GM18909 (cell line): ENCODE data around the gene NELFA.
"Not testable (repeated sequence)": the region's sequence is repeated elsewhere in the genome, so short reads cannot be mapped to it uniquely, and the experiment has no call there.

ENCODE experiments used
- ATAC-seq: cut with Tn5 transposase; IDR thresholded peaks from one replicate; pipeline ENCODE4 v1.9.1; 2021; ENCODE audit warnings: mild to moderate bottlenecking; ENCODE audit not compliant: unreplicated experiment, poor library complexity

Gene NELFA

DNA sequence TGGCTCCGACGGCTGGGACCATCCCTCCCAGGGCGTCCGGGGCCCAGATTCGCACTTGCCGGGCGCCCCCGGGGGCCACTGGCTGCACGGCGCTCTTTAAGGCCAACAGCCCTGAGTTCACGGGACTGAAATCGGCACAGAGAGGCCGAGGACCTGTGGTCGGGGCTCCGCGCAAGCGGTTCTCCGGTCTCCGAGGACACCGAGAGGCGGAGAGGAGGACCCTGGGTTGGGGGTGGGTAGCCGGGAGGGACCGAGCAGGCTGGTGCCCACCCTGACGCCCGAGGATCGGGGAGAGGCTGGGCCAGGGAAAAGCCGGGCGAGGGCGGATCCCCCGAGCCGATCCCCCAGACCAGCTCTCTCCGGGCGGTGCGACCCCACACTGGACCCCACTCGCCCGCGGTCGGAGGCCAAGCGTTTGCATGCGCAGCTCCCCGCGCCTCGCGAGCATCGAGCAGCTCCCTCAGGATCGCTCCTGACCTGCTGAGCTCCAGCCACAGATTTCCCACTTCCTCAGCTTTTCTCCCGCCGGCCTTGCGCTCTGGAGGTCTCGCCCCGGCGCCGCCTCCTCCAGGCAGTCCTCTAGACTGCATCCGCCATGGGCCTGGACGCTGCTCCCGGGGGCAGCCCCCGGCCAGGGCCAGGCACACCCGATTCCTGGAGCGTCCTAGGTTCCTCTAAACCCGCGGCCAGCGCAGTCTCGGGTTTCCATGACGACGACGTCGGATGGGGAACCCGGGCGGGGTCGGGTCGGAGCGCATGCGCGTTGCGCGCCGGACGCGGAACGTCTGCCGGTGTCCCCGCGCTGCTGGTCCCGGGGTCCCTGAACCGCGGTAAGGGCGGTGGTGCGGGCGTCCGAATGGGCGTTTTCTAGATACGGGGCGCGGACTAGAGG, 32.7 kb upstream of the NELFA start:
- ATAC-seq, result peak; percentile 74

- no peak for ATAC-seq
These were observed 31.8 kb upstream of the NELFA start for GRCh38 chr4:2040391-2041238.

DNA sequence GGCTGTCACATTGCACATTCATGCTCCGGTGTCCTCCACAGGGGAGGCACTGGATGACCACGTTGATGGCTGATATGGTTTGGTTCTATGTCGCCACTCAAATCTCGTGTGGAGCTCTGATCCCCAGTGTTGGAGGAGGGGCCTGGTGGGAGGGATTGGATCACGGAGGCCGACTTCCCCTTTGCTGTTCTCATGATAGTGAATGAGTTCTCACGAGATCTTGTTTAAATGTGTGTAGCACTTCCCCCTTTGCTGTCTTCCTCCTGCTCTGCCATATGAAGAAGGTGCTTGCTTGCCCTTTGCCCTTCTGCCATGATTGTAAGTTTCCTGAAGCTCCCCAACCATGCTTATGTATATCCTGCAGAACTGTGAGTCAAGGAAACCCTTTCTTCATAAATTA, 28.1 kb upstream of the NELFA start:
- ATAC-seq, result no peak

- no peak for ATAC-seq
These were observed 27.6 kb upstream of the NELFA start for GRCh38 chr4:2036327-2036726.

GRCh38 chr4:2031161-2031560, 22.4 kb upstream of the NELFA start:
- ATAC-seq, result not testable (repeated sequence)

- ATAC-seq, result not testable (repeated sequence)
These were observed 18.3 kb upstream of the NELFA start for GRCh38 chr4:2027120-2027519.

GRCh38 chr4:2025817-2026216, 17.0 kb upstream of the NELFA start:
- ATAC-seq, result no peak

DNA sequence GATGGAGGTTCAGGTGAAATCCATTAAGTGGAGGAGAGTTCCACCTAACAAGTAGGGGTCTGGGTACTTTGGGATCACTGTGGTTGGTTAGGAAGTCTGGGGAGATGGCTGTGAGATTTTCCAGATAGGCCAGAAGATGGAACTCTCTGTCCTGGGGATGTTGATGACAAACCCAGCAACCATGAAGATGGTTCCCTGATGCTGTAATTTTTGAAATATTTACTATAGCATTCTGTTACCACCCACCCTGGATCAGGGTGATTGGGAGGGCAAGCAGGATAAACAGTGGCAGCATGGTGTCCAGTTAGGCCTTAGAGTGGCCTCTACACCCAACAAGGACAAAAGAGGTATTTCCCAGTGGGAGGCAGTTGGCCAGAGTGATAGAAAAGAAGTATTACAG, 15.9 kb upstream of the NELFA start:
- no peak for ATAC-seq

DNA sequence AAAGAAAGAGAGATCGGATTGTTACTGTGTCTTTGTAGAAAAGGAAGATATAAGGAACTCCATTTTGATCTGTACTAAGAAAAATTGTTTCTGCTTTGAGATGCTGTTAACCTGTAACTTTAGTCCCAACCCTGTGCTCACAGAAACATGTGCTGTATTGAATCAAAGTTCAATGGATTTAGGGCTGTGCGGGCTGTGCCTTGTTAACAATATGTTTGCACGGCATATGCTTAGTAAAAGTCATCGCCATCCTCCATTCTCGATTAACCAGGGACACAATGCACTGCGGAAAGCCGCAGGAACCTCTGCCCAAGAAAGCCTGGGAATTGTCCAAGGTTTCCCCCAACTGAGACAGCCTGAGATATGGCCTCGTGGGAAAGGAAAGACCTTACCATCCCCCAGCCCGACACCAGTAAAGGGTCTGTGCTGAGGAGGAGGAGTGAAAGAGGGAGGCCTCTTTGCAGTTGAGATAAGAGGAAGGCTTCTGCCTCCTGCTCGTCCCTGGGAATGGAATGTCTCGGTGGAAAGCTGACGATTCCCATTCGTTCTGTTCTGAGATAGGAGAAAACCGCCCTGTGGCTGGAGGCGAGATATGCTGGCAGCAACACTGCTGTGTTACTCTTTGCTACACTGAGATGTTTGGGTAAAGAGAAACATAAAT, 12.7 kb upstream of the NELFA start:
- ATAC-seq, result not testable (repeated sequence)

- ATAC-seq, result no peak
These were observed 6.2 kb upstream of the NELFA start for GRCh38 chr4:2015008-2015407.

- ATAC-seq, result no peak
These were observed 2.8 kb upstream of the NELFA start for GRCh38 chr4:2011583-2011982.

- peak; percentile 25 for ATAC-seq
These were observed 968 bp upstream of the NELFA start for GRCh38 chr4:2009651-2010233.

DNA sequence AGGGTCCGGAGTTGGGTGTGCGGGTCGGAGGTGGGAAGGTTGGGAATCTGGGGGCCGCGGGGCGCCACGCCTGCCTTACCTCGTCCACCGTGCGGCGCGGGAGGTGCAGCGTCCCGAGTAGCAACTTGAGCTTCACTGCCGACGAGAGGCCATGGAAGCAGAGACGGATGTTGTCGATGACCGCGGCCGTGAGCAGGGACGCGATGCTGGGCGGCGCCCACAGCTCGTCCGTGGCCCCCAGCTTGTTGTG, 178 bp downstream of the NELFA start:
- no peak for ATAC-seq

- no peak for ATAC-seq
These were observed 737 bp downstream of the NELFA start for GRCh38 chr4:2007804-2008670.

GRCh38 chr4:2006956-2007653, 1.7 kb downstream of the NELFA start:
- ATAC-seq, result no peak

- ATAC-seq, result no peak
These were observed 2.4 kb downstream of the NELFA start for GRCh38 chr4:2006367-2006766.

- ATAC-seq, result not testable (repeated sequence)
These were observed 5.4 kb downstream of the NELFA start for GRCh38 chr4:2003361-2003760.

GRCh38 chr4:1999308-1999707, 9.5 kb downstream of the NELFA start:
- ATAC-seq, result not testable (repeated sequence)

- no peak for ATAC-seq
These were observed 10.5 kb downstream of the NELFA start for GRCh38 chr4:1998296-1998695.
